Esophagus squamous epithelium (tissue), 4 donors: ENCODE measurements around the gene PTCSC3.

Experiments used
- POLR2A ChIP-seq, 4 donors: fragments of 450-650 bp; IDR thresholded peaks; one replicate each; pipeline ENCODE4 v1.6.1; 2017; ENCODE audit warnings: antibody characterized with exemption in 4 of 4, mild to moderate bottlenecking in 4 of 4, moderate library complexity in 3 of 4
- TF ChIP-seq, protein P1 (sequence below), 6 experiments: fragments of 450-650 bp in 4 of 6; fragments of 200-600 bp in 2 of 6; sonication (generic) in 2 of 6; IDR thresholded peaks; one replicate each; pipeline ENCODE4 v1.5.1; 2016 to 2019; ENCODE audit warnings: antibody characterized with exemption in 6 of 6, mild to moderate bottlenecking in 4 of 6, moderate library complexity in 4 of 6

- no peak for TF ChIP-seq POLR2A (IDR thresholded peaks at IDR 0.05)
- TF ChIP-seq, protein P1, sequence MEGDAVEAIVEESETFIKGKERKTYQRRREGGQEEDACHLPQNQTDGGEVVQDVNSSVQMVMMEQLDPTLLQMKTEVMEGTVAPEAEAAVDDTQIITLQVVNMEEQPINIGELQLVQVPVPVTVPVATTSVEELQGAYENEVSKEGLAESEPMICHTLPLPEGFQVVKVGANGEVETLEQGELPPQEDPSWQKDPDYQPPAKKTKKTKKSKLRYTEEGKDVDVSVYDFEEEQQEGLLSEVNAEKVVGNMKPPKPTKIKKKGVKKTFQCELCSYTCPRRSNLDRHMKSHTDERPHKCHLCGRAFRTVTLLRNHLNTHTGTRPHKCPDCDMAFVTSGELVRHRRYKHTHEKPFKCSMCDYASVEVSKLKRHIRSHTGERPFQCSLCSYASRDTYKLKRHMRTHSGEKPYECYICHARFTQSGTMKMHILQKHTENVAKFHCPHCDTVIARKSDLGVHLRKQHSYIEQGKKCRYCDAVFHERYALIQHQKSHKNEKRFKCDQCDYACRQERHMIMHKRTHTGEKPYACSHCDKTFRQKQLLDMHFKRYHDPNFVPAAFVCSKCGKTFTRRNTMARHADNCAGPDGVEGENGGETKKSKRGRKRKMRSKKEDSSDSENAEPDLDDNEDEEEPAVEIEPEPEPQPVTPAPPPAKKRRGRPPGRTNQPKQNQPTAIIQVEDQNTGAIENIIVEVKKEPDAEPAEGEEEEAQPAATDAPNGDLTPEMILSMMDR (IDR thresholded peaks at IDR 0.05) = no peak
Measured at GRCh38 chr14:36223558-36223957, 47.0 kb upstream of the PTCSC3 start.
